GM13977 (cell line): ENCODE results near the gene SSR4.

Experiments used
- DNase-seq: peaks from one replicate; pipeline ENCODE4 v3.0.0; 2012; ENCODE audit warnings: low spot score
- CTCF ChIP-seq: IDR thresholded peaks from 2 replicates; pipeline ENCODE4 v1.5.1; 2012; ENCODE audit warnings: mild to moderate bottlenecking, control low read depth; ENCODE audit not compliant: insufficient read depth; ENCODE audit errors: extremely low read depth, missing control alignments
- in situ Hi-C: fragments of 300-500 bp; cut with MboI; formaldehyde crosslinking; loops from one replicate; pipeline ENCODE4 v1.12.0; 2022; ENCODE audit warnings: low sequenced_read_pairs, low pct_unique_long_range_greater_than_20kb, mixed read lengths, inconsistent platforms; ENCODE audit not compliant: unreplicated experiment

SSR4 gene

GRCh38 chrX:153792368-153792767 is 2.1 kb upstream of the SSR4 start:
- in situ Hi-C loops = no loop called here
- no peak for TF ChIP-seq CTCF
- no peak for DNase-seq

GRCh38 chrX:153793291-153793690 is 1.2 kb upstream of the SSR4 start:
- in situ Hi-C loops = no loop called here
- TF ChIP-seq CTCF = no peak
- no peak for DNase-seq

GRCh38 chrX:153794897-153795816 is 689 bp downstream of the SSR4 start:
- no peak for TF ChIP-seq CTCF
- DNase-seq = no peak
- in situ Hi-C loops = no loop called here

GRCh38 chrX:153797415-153798015 is 3.0 kb downstream of the SSR4 start:
- in situ Hi-C loops = no loop called here
- DNase-seq = no peak
- no peak for TF ChIP-seq CTCF

- in situ Hi-C loops = no loop called here
- no peak for DNase-seq
These were observed 4.9 kb downstream of the SSR4 start for GRCh38 chrX:153799326-153799725.

More at GRCh38 chrX:153799326-153799725, 4.9 kb downstream of the SSR4 start:
- TF ChIP-seq CTCF = no peak
